WI38 (cell line): ENCODE measurements around the gene IGSF21.
"Not testable (repeated sequence)": the region's sequence is repeated elsewhere in the genome, so short reads cannot be mapped to it uniquely, and the experiment has no call there.

Experiments
- H3K4me3 ChIP-seq: 2 replicates; pipeline ENCODE4 v1.5.1; 2011; ENCODE audit warnings: low read depth, mild to moderate bottlenecking, control low read depth, low read length
- TF ChIP-seq, protein P1 (sequence below): IDR thresholded peaks from 2 replicates; pipeline ENCODE4 v1.5.1; 2012; ENCODE audit warnings: low read depth, mild to moderate bottlenecking, control low read depth, low read length

The IGSF21 gene

DNA sequence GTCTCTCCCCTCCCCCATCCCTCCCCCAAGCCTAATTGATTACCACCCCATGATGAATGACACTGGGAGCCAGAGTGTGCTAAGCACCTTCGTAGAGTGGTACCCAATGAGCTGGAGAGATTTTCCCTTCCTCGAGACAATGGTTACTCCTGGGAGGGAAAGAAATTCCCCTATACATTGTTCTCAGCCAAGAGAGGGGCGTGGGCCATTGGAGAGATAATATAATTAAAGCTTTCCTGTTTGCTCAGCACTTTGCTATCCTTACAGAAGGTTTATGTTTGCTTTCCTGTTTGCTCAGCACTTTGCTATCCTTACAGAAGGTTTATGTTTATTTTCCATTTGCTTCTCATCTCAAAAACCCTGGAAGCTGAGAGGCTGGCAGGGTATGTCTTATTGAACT lies 247.0 kb downstream of the IGSF21 start:
- no peak overlapping the region for H3K4me3 ChIP-seq
- TF ChIP-seq, protein P1, sequence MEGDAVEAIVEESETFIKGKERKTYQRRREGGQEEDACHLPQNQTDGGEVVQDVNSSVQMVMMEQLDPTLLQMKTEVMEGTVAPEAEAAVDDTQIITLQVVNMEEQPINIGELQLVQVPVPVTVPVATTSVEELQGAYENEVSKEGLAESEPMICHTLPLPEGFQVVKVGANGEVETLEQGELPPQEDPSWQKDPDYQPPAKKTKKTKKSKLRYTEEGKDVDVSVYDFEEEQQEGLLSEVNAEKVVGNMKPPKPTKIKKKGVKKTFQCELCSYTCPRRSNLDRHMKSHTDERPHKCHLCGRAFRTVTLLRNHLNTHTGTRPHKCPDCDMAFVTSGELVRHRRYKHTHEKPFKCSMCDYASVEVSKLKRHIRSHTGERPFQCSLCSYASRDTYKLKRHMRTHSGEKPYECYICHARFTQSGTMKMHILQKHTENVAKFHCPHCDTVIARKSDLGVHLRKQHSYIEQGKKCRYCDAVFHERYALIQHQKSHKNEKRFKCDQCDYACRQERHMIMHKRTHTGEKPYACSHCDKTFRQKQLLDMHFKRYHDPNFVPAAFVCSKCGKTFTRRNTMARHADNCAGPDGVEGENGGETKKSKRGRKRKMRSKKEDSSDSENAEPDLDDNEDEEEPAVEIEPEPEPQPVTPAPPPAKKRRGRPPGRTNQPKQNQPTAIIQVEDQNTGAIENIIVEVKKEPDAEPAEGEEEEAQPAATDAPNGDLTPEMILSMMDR = no peak

- TF ChIP-seq, protein P1 = no peak
- no peak overlapping the region for H3K4me3 ChIP-seq
These were observed 250.1 kb downstream of the IGSF21 start for GRCh38 chr1:18357622-18358230.

DNA sequence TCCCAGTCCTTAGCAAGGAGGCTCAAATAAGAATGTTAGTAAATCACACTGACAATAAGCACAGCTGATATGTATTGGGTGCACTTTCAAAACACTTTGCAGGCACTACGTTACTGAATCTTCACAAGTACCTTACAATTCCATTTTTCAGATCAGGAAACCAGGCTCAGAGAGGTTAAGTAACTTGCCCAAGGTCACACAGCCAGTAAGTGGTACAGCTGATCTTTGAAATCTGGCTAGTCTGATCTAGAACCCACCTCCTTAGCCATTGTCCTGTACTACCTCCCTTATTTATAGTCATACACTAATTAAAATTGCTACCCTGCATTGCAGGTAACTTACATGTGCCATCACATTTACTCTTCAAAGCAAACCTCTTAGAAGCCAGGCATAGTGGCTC lies 251.0 kb downstream of the IGSF21 start:
- no peak overlapping the region for H3K4me3 ChIP-seq
- TF ChIP-seq, protein P1 = no peak

- TF ChIP-seq, protein P1 = no peak
- no peak overlapping the region for H3K4me3 ChIP-seq
These were observed 252.7 kb downstream of the IGSF21 start for GRCh38 chr1:18360251-18360650.

DNA sequence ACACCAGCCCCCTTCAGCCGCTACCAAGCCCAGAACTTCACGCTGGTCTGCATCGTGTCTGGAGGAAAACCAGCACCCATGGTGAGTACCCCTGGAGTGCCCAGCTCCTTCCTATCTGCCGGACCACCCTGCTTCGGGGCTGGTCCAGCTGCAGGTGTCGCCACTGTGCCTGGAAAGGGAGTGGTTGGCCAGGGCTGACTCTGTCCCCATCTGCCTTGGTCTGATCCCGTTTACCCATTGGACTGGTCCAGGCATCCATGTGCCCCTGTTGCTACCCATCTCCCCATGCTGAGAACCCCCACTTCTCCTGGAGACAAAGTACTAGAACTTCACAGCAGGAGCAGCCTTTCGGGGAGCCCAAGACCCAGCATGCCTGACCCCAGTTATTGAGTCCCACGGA lies 254.6 kb downstream of the IGSF21 start:
- H3K4me3 ChIP-seq = no peak overlapping the region
- TF ChIP-seq, protein P1 = no peak

- no peak overlapping the region for H3K4me3 ChIP-seq
- TF ChIP-seq, protein P1 = no peak
These were observed 255.8 kb downstream of the IGSF21 start for GRCh38 chr1:18363436-18363835.

GRCh38 chr1:18365099-18365705 lies 257.6 kb downstream of the IGSF21 start:
- TF ChIP-seq, protein P1 = no peak
- no peak overlapping the region for H3K4me3 ChIP-seq

DNA sequence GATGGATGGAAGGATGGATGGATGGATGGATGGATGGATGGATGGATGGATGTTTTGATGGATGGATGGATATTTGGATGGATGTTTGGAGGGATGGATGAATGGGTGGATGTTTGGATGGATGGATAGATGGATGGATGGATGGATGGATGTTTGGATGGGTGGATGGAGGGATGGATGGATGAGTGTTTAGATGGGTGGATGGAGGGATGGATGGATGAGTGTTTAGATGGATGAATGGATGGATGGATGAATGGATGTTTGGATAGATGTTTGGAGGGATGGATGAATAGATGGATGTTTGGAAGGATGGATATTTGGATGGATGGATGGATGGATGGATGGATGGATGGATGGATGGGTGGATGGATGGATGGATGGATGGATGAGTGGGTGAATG lies 264.9 kb downstream of the IGSF21 start:
- H3K4me3 ChIP-seq = not testable (repeated sequence)
